ENCODE measurements around the gene GPX5. TPM values are rescaled to one million over a fixed set of nuclear protein-coding genes. Genes with fewer than 3 reads are reported as not detected.

Gene GPX5
- total RNA-seq, 4 donors from 2014 or later: not detected

GRCh38 chr6:28486988-28487742, 38.5 kb upstream of the GPX5 start:
- TF ChIP-seq POLR2A (IDR thresholded peaks at IDR 0.05; ENCODE audit: low read depth): no peak
- TF ChIP-seq POLR2AphosphoS5 (IDR thresholded peaks at IDR 0.05): no peak
- no peak for TF ChIP-seq EP300 (IDR thresholded peaks at IDR 0.05)
- TF ChIP-seq, protein P1, sequence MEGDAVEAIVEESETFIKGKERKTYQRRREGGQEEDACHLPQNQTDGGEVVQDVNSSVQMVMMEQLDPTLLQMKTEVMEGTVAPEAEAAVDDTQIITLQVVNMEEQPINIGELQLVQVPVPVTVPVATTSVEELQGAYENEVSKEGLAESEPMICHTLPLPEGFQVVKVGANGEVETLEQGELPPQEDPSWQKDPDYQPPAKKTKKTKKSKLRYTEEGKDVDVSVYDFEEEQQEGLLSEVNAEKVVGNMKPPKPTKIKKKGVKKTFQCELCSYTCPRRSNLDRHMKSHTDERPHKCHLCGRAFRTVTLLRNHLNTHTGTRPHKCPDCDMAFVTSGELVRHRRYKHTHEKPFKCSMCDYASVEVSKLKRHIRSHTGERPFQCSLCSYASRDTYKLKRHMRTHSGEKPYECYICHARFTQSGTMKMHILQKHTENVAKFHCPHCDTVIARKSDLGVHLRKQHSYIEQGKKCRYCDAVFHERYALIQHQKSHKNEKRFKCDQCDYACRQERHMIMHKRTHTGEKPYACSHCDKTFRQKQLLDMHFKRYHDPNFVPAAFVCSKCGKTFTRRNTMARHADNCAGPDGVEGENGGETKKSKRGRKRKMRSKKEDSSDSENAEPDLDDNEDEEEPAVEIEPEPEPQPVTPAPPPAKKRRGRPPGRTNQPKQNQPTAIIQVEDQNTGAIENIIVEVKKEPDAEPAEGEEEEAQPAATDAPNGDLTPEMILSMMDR (IDR thresholded peaks at IDR 0.05): no peak
- WGBS: 64% methylated on average over 3 of the region's 3 CpGs
- Histone ChIP-seq H3K9me3 (no peaks in the 10 kb centered on the region), H3K27ac (replicated peaks in 1 of 4) (no peak overlapping the region), H3K36me3 (no peaks in the 10 kb centered on the region), H3K4me3 (no peak overlapping the region), H3K4me1 (peaks cover 0 to 12% (median 3%) of the 10 kb centered on the region in 4 donors), H3K27me3 (peaks cover 0 to 67% (median 3%) of the 10 kb centered on the region in 4 donors)
- intact Hi-C loops (cut with DNase I): no loop called here
- no peak for DNase-seq (ENCODE audit: extremely low spot score)

DNA sequence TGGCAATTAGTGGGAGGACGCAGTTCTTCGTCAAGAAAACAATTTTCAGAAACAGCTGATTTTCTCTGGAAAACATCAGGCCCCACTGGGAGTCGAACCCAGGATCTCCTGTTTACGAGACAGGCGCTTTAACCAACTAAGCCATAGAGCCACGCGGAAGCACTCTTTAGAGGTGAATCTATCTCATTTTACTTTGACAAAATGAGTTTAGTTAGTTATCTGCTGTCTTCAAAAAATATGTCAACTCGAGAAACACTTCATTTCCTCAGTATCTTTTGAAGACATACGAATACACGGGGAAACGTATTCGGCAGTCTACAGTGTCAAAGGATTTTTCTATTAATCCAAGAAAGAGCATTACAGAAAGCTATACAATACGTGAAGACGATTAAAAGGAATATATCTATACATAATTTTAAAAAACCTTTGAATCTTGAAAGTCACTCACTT, 36.7 kb upstream of the GPX5 start:
- H3K36me3 ChIP-seq: no peaks in the 10 kb centered on the region
- peaks cover 0 to 12% (median 3%) of the 10 kb centered on the region in 4 donors for H3K4me1 ChIP-seq
- H3K4me3 ChIP-seq: peak overlapping the region in 3 of 4 donors; percentile 40 to 54 (median 41)
- 38% methylated on average over 14 of the region's 14 CpGs for WGBS
- TF ChIP-seq, protein P1 (IDR thresholded peaks at IDR 0.05): no peak
- no peak for TF ChIP-seq POLR2AphosphoS5 (IDR thresholded peaks at IDR 0.05)
- TF ChIP-seq EP300 (IDR thresholded peaks at IDR 0.05): no peak
- TF ChIP-seq POLR2A (IDR thresholded peaks at IDR 0.05; ENCODE audit: low read depth): no peak
- peaks cover 0 to 61% (median 3%) of the 10 kb centered on the region in 4 donors for H3K27me3 ChIP-seq
- no peak for DNase-seq (ENCODE audit: extremely low spot score)
- H3K27ac ChIP-seq (replicated peaks in 1 of 4): no peak overlapping the region
- intact Hi-C loops (cut with DNase I): no loop called here
- H3K9me3 ChIP-seq: no peaks in the 10 kb centered on the region

DNA sequence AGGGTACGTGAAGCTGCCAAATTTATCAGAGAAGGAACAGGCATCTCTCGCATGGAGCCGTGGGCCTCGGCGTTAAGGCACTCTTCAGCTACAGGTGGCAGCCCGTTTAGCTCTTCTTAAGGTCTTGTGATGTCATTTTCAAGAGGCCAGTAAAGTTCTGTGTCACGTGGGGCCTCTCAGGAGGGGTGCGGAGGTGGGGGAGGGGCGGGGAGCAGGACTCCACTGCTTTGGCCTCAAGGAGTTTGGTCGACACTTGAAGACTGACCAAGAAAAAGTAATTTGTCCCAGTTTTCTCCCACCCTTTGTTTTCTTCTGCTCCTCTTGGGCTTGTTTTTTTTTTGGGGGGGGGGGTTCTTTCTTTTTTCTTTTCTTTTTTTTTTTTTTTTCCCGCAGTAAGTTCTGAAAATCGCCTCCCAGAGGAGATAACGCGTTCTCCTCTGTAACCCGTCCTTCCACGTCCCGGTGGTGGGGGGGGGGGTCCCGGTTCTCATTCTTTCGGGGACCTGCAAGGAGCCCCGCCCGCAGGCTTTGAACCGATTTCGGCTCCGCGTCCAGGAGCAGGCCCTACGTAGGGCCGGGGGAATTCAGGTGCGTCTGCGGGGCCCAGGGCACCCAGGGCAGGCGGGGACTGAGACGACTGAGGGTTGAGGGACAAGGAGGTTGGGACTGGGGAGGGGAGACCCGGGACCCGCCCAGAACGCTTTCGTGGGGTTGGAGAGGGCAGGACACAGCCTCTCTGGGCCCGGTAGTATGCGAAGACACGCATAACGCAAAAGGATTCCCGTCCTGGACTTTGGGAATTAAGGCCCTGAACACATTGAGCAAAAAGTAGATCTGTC, 36.1 kb upstream of the GPX5 start:
- peak overlapping the region; percentile 6 to 54 (median 40) for H3K4me3 ChIP-seq
- peak overlapping the region in 2 of 4 donors; percentile 27 to 39 for H3K27ac ChIP-seq (replicated peaks in 1 of 4)
- H3K4me1 ChIP-seq: peaks cover 0 to 12% (median 3%) of the 10 kb centered on the region in 4 donors
- H3K9me3 ChIP-seq: no peaks in the 10 kb centered on the region
- no peaks in the 10 kb centered on the region for H3K36me3 ChIP-seq
- intact Hi-C loops (cut with DNase I): no loop called here
- H3K27me3 ChIP-seq: peaks cover 0 to 61% (median 3%) of the 10 kb centered on the region in 4 donors
- WGBS: 7% methylated on average over 36 of the region's 40 CpGs
- TF ChIP-seq, protein P1 (IDR thresholded peaks at IDR 0.05): no peak
- TF ChIP-seq POLR2AphosphoS5 (IDR thresholded peaks at IDR 0.05) (no peak), EP300 (IDR thresholded peaks at IDR 0.05) (no peak), POLR2A (IDR thresholded peaks at IDR 0.05; ENCODE audit: low read depth) (no peak)
- peak; percentile 62 for DNase-seq (ENCODE audit: extremely low spot score)

DNA sequence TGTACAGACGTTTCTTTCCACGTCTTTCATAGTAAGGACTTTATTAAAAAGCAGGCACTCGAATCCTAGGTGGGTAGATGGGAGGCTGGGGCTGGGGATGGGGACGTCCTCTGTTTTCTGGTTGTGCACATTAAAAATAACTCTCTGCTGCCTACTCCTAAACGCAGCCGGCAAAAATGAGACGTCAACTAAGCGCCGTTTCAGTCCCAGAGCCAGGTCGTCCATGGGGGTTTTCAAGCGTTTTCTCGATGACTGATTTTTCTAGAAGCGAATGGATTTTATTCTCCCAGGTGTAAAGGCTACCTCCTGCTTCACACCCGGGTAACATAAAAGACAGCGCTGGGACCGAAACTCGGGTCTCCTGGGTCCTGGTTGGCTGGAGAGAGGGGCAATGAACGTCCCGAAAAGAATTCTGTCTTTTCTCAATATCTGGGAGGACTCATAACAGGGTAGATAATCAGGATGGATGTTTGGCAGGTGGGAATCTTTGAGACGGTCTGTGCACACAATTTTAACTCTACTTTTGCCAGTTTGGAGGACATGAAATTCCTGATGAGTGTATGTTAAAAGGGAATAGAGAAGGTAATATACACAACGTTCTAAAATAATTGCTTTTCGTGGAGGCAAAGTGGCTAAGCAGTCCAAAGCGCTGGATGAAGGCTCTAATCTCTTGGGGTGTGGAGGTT, 35.3 kb upstream of the GPX5 start:
- TF ChIP-seq EP300 (IDR thresholded peaks at IDR 0.05): no peak
- TF ChIP-seq POLR2AphosphoS5 (IDR thresholded peaks at IDR 0.05): no peak
- TF ChIP-seq POLR2A (IDR thresholded peaks at IDR 0.05; ENCODE audit: low read depth): no peak
- TF ChIP-seq, protein P1 (IDR thresholded peaks at IDR 0.05): no peak
- DNase-seq (ENCODE audit: extremely low spot score): peak; percentile 90
- Histone ChIP-seq H3K4me3 (peak overlapping the region; percentile 6 to 54 (median 40)), H3K9me3 (no peaks in the 10 kb centered on the region), H3K36me3 (no peaks in the 10 kb centered on the region), H3K27me3 (peaks cover 0 to 60% (median 3%) of the 10 kb centered on the region in 4 donors), H3K4me1 (peaks cover 0 to 12% (median 3%) of the 10 kb centered on the region in 4 donors), H3K27ac (replicated peaks in 1 of 4) (peak overlapping the region in 2 of 4 donors; percentile 27 to 39)
- 11% methylated on average over 23 of the region's 23 CpGs for WGBS
- intact Hi-C loops (cut with DNase I): no loop called here

Measured in esophagus muscularis mucosa (tissue), 4 donors.